VCaP (cell line): ENCODE measurements around the gene OPN3.

Experiments used
- H3K27ac ChIP-seq: fragments of 450-650 bp; 2 replicates; pipeline ENCODE4 v1.5.1; 2017
- TF ChIP-seq, protein P1 (sequence below): fragments of 450-650 bp; conservative IDR thresholded peaks from 2 replicates; pipeline ENCODE4 v1.5.1; 2017; ENCODE audit warnings: mild to moderate bottlenecking, moderate library complexity

Gene OPN3

DNA sequence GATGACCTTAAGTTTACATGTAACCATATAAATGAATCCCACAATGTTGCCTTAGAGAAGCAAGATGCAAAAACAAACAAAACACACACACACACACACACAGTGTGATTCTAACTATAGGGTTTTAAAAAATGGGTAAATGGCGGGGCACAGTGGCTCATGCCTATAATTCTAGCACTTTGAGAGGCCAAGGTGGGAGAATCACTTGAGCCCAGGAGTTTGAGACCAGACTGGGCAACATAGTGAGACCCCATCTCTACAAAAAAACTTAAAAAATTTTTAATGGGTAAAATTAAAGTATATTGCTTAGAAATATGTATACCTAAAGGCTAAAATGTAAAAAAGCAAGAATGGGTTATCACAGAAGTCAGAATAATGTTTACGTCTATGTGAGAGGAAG, 92.2 kb downstream of the OPN3 start:
- H3K27ac ChIP-seq: no peak overlapping the region
- TF ChIP-seq, protein P1, sequence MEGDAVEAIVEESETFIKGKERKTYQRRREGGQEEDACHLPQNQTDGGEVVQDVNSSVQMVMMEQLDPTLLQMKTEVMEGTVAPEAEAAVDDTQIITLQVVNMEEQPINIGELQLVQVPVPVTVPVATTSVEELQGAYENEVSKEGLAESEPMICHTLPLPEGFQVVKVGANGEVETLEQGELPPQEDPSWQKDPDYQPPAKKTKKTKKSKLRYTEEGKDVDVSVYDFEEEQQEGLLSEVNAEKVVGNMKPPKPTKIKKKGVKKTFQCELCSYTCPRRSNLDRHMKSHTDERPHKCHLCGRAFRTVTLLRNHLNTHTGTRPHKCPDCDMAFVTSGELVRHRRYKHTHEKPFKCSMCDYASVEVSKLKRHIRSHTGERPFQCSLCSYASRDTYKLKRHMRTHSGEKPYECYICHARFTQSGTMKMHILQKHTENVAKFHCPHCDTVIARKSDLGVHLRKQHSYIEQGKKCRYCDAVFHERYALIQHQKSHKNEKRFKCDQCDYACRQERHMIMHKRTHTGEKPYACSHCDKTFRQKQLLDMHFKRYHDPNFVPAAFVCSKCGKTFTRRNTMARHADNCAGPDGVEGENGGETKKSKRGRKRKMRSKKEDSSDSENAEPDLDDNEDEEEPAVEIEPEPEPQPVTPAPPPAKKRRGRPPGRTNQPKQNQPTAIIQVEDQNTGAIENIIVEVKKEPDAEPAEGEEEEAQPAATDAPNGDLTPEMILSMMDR: no peak
